T-cell (primary cell): ENCODE measurements around the gene CHP1. TPM values are rescaled to one million over a fixed set of nuclear protein-coding genes. Genes with fewer than 3 reads are reported as not detected.

ENCODE experiments used
- ATAC-seq, 4 experiments: fragments of 200-7000 bp in 3 of 4; fragments of 150-1000 bp in 1 of 4; cut with Tn5 transposase; replicated peaks in 1 of 4; 1 replicate in 3 of 4; 2 replicates in 1 of 4; pipeline ENCODE4 v1.10.0; 2021; ENCODE audit warnings: moderate library complexity in 3 of 4, mild to moderate bottlenecking in 2 of 4, moderate number of reproducible peaks in 1 of 4
- CTCF ChIA-PET, 2 donors: fragments of 300-600 bp; sonication (Branson Sonifier 250); formaldehyde crosslinking; loops; one replicate each; lab custom pipeline; 2022; ENCODE audit warnings: antibody characterized with exemption in 2 of 2; lab: Charles Lee
- POLR2A ChIA-PET, 2 donors: fragments of 300-600 bp; sonication (Branson Sonifier 250); formaldehyde crosslinking; loops; one replicate each; lab custom pipeline; 2022; ENCODE audit warnings: antibody characterized with exemption in 2 of 2; lab: Charles Lee
- DNase-seq, 35 experiments: peaks; one replicate each; pipeline versions ENCODE4 v3.0.0 to v3.0.0-alpha.2; 2013 to 2023
- H3K27ac ChIP-seq: one replicate; pipeline ENCODE4 v1.5.1; 2013; ENCODE audit warnings: low read length
- H3K27me3 ChIP-seq, 2 experiments: replicated peaks in 1 of 2; 1 replicate in 1 of 2; 2 replicates in 1 of 2; pipeline versions ENCODE4 v1.6.1 to v1.7.0; 2013; ENCODE audit warnings: low read length in 1 of 2, mixed read lengths in 1 of 2; ENCODE audit not compliant: control insufficient read depth in 2 of 2, insufficient read depth in 2 of 2; ENCODE audit errors: extremely low read depth in 1 of 2
- H3K36me3 ChIP-seq, 2 donors: 1 replicate in 1 of 2; 2 replicates in 1 of 2; pipeline versions ENCODE4 v1.6.1 to v1.7.0; 2013; ENCODE audit warnings: low read length in 1 of 2; ENCODE audit not compliant: control insufficient read depth in 2 of 2, insufficient read depth in 1 of 2; ENCODE audit errors: extremely low read depth in 1 of 2
- H3K4me1 ChIP-seq, 2 experiments: 1 replicate in 1 of 2; 2 replicates in 1 of 2; pipeline versions ENCODE4 v1.6.1 to v1.7.0; 2013; ENCODE audit warnings: low read length in 2 of 2, mixed read lengths in 1 of 2; ENCODE audit not compliant: insufficient read depth in 2 of 2, control insufficient read depth in 1 of 2; ENCODE audit errors: extremely low read depth in 1 of 2
- H3K4me3 ChIP-seq, 2 donors: 1 replicate in 1 of 2; 2 replicates in 1 of 2; pipeline versions ENCODE4 v1.5.1 to v1.7.0; 2013; ENCODE audit warnings: mild to moderate bottlenecking in 2 of 2, low read length in 1 of 2, moderate library complexity in 1 of 2; ENCODE audit not compliant: control insufficient read depth in 1 of 2; ENCODE audit errors: extremely low read depth in 1 of 2
- H3K9me3 ChIP-seq: 2 replicates; pipeline ENCODE4 v1.7.0; 2013
- H3K27ac Mint-ChIP-seq, 2 donors: one replicate each; pipeline ENCODE4 v1.8.0; 2020 to 2021; ENCODE audit warnings: mild to moderate bottlenecking in 2 of 2, mixed read lengths in 2 of 2
- H3K27me3 Mint-ChIP-seq, 2 donors: one replicate each; pipeline ENCODE4 v1.8.0; 2021 to 2022; ENCODE audit warnings: mixed read lengths in 2 of 2
- H3K36me3 Mint-ChIP-seq: one replicate; pipeline ENCODE4 v1.8.0; 2021; ENCODE audit warnings: mixed read lengths
- H3K4me1 Mint-ChIP-seq, 3 donors: one replicate each; pipeline ENCODE4 v1.8.0; 2020 to 2022; ENCODE audit warnings: mixed read lengths in 3 of 3, mild to moderate bottlenecking in 1 of 3
- H3K4me3 Mint-ChIP-seq, 3 donors: one replicate each; pipeline ENCODE4 v1.8.0; 2020 to 2022; ENCODE audit warnings: mild to moderate bottlenecking in 3 of 3, mixed read lengths in 3 of 3, moderate library complexity in 3 of 3
- H3K9me3 Mint-ChIP-seq, 3 donors: one replicate each; pipeline ENCODE4 v1.8.0; 2020 to 2022; ENCODE audit warnings: mixed read lengths in 3 of 3
- WGBS: methylation state at CpG from one replicate; pipeline ENCODE4 v1.1.5; 2013; ENCODE audit warnings: missing lambda C conversion rate; ENCODE audit not compliant: insufficient coverage; 5-methylcytosine and 5-hydroxymethylcytosine counted together
- total RNA-seq, 35 experiments: library from RNA in 6 of 35; stranded (reverse) in 6 of 35; fragments of 120-200 nt in 1 of 35; gene quantifications; one replicate each; pipeline versions ENCODE4 v1.2.1 to v1.2.4 and lab custom pipeline; 2013 to 2026

Gene CHP1
- total RNA-seq, 5 donors from 2014 or later (not counting 1 experiment from before 2014, with no cell fraction given), result 20.5 to 34.4 (median 31.1) TPM

DNA sequence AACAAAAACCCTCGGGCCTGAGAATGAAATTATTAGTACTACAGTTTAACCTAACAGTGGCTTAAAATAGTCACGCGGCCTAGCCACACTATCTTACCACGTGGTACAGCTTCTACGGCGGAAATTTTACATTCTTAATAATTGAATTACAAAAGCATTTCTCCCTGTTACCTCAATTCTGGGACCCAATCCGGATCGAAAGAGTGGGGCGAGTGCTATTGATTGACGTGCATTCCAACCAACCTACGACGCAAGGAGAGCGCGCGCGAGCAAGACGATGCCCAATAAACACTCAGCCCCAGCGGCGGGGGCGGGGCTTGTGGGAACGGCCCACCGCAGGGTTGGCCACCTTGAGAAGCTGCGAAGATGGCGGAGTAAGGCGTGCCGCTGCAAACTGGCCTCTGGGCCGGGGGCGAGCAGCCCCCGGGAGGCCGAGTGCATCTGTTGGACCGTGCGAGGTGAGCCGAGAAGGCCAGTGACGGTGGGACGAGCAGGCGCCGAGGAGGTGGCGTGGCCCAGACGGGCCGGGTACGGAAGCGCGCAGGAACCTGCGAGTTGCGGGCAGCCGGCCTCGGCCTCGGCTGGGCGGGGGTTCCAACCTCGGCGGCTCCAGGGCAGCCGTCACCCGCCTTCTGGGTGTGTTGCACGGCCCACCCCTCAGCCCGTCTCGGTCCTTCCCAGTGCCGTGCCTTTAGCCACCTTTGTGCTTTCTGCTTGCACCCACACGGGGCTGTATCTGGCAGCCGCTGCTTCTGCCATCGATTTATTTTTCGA is 52.8 kb downstream of the CHP1 start:
- Histone ChIP-seq H3K27ac (peak overlapping the region; percentile 82), H3K9me3 (no peaks in the 10 kb centered on the region), H3K27me3 (no peaks in the 10 kb centered on the region), H3K36me3 (peaks cover 6 to 38% of the 10 kb centered on the region in 2 donors), H3K4me1 (peaks cover 6 to 31% of the 10 kb centered on the region in 2 experiments), H3K4me3 (peak overlapping the region; percentile 79 to 94)
- Mint-ChIP-seq H3K9me3 (no peaks in the 10 kb centered on the region), H3K36me3 (peaks cover 35% of the 10 kb centered on the region), H3K4me1 (peaks cover 47 to 51% (median 49%) of the 10 kb centered on the region in 3 donors), H3K4me3 (peak overlapping the region; percentile 98 to 99 (median 99)), H3K27ac (peak overlapping the region; percentile 96 to 98), H3K27me3 (no peaks in the 10 kb centered on the region)
- under 1% methylated on average over 48 of the region's 61 CpGs for WGBS
- CTCF ChIA-PET, result interaction anchor here in 1 of 2 donors (1.4 kb wide), 1 partner anchor 53 kb away, joined by 4 read pairs; the partner anchor contains the start of gene CHP1
- ATAC-seq (peak; percentile 97 to 99 (median 98)), DNase-seq (peak; percentile 92 to 100 (median 97))
- POLR2A ChIA-PET, result interaction anchor here (0.6 to 0.7 kb wide), 2 partner anchors 766 to 1838 kb away, joined by 3 read pairs; no protein-coding TSS in a partner anchor

DNA sequence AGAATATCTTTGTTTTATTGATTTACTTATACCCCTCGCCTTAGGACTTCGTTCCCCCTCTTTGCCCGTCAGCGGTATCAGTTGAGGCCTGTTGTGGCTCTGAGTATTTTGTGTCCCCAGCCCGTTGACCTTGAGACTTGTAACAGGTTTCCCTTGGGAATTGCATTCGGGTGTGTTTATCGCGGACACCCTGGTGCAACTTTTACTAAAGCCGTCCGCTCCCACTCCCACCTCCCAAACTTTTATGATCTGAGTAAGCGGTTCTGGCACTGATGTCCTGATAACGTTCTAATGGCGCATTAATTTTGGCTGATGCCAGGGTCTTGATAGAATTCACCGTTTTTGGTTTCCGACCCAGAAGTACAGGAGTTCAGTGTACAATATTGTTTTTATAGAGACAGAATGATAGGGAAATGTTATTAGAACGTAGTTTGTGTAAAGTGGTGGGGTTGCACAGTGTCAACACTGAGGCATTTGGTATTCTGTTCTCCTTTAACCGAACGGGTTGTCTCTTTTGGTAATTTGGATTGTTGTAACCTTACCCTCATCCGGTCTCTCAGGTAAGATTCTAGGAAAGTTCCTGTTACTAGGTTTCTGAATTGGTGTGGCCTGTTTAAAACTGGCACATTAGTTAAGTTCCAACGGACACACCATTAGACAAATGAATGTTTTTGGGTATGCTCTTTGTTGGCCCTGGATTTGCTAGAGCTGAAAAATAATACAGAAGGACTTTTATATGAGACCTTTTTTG is 53.5 kb downstream of the CHP1 start:
- ATAC-seq, result no peak
- ChIA-PET CTCF (interaction anchor here in 1 of 2 donors (0.6 kb wide), 1 partner anchor 44 kb away, joined by 17 read pairs; no protein-coding TSS in a partner anchor), POLR2A (no interaction called here)
- Histone ChIP-seq H3K4me1 (peaks cover 6 to 31% of the 10 kb centered on the region in 2 experiments), H3K9me3 (no peaks in the 10 kb centered on the region), H3K4me3 (peak overlapping the region; percentile 79 to 94), H3K27me3 (no peaks in the 10 kb centered on the region), H3K36me3 (peaks cover 0 to 38% of the 10 kb centered on the region in 2 donors), H3K27ac (peak overlapping the region; percentile 82)
- WGBS, result 0% methylated on average over 8 of the region's 20 CpGs
- H3K4me3 Mint-ChIP-seq, result peak overlapping the region; percentile 98 to 99 (median 99)
- H3K36me3 Mint-ChIP-seq, result peaks cover 30% of the 10 kb centered on the region
- H3K27me3 Mint-ChIP-seq, result no peaks in the 10 kb centered on the region
- H3K4me1 Mint-ChIP-seq, result peaks cover 50 to 53% (median 53%) of the 10 kb centered on the region in 3 donors
- DNase-seq, result peak in 1 of 35 experiments; percentile 37
- peak overlapping the region; percentile 96 to 98 for H3K27ac Mint-ChIP-seq
- no peaks in the 10 kb centered on the region for H3K9me3 Mint-ChIP-seq

DNA sequence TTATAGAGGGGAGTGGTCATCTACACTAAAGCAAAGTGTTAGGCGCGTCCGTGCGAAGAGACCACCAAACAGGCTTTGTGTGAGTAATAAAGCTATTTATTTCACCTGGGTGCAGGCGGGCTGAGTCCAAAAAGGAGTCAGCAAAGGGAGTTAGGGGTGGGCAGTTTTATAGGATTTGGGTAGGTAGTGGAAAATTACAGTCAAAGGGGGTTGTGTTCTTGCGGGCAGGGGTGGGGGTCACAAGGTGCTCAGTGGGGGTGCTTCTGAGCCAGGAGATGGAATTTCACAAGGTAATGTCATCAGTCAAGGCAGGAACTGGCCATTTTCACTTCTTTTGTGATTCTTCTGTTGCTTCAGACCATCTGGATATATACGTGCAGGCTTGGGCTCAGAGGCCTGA is 54.2 kb downstream of the CHP1 start:
- Histone ChIP-seq H3K4me1 (peaks cover 6 to 31% of the 10 kb centered on the region in 2 experiments), H3K9me3 (no peaks in the 10 kb centered on the region), H3K4me3 (peak overlapping the region; percentile 44 to 79), H3K27me3 (no peaks in the 10 kb centered on the region), H3K36me3 (peaks cover 0 to 38% of the 10 kb centered on the region in 2 donors), H3K27ac (no peak overlapping the region)
- WGBS, result 45% methylated on average over 2 of the region's 7 CpGs
- Mint-ChIP-seq H3K36me3 (peaks cover 26% of the 10 kb centered on the region), H3K9me3 (no peaks in the 10 kb centered on the region), H3K4me1 (peaks cover 50 to 53% (median 53%) of the 10 kb centered on the region in 3 donors), H3K4me3 (peak overlapping the region; percentile 98 to 99 (median 99)), H3K27ac (peak overlapping the region; percentile 96 to 98), H3K27me3 (no peaks in the 10 kb centered on the region)
- ChIA-PET POLR2A (no interaction called here), CTCF (interaction anchor here in 1 of 2 donors (0.6 kb wide), 1 partner anchor 44 kb away, joined by 17 read pairs; no protein-coding TSS in a partner anchor)
- ATAC-seq (no peak), DNase-seq (no peak)

DNA sequence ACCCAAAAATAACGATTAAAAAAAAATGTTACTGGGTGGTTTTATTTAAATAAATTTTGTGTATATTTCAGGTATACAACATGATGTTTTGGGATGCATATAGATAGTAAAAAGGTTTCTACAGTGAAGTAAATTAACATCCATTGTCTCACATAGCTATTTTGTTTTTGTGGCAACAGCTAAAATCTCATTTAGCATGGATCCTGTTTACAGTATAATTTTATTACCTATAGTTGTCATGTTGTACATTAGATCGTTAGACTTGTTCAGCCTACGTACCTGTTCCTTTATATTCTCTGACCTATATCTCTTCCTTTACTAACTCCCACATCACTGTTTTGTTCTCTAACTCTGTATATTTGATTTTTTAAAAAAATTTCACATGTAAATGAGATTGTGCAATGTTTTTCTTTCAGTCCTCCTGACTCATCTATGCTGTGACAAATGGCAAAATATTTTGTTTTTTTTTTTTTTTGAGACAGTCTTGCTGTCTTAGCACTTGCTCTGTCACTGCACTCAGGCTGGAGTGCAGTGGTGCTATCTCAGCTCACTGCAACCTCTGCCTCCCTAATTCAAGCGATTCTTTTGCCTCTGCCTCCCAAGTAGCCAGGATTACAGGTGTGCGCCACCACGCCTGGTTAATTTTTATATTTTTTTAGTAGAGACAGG is 55.7 kb downstream of the CHP1 start:
- CTCF ChIA-PET, result interaction anchor here in 1 of 2 donors (0.5 to 0.9 kb wide), 2 partner anchors 29 to 56 kb away, joined by 3 read pairs; partner anchors contain the start of gene CHP1
- peaks cover 53 to 59% (median 55%) of the 10 kb centered on the region in 3 donors for H3K4me1 Mint-ChIP-seq
- H3K27me3 Mint-ChIP-seq, result no peaks in the 10 kb centered on the region
- 100% methylated on average over 3 of the region's 6 CpGs for WGBS
- H3K9me3 ChIP-seq, result no peaks in the 10 kb centered on the region
- peaks cover 6 to 31% of the 10 kb centered on the region in 2 experiments for H3K4me1 ChIP-seq
- H3K27me3 ChIP-seq, result no peaks in the 10 kb centered on the region
- no peak overlapping the region for H3K4me3 ChIP-seq
- peaks cover 0 to 38% of the 10 kb centered on the region in 2 donors for H3K36me3 ChIP-seq
- no peaks in the 10 kb centered on the region for H3K9me3 Mint-ChIP-seq
- H3K36me3 Mint-ChIP-seq, result peaks cover 29% of the 10 kb centered on the region
- no peak for ATAC-seq
- H3K27ac Mint-ChIP-seq, result no peak overlapping the region
- H3K27ac ChIP-seq, result no peak overlapping the region
- DNase-seq, result no peak
- no peak overlapping the region for H3K4me3 Mint-ChIP-seq
- POLR2A ChIA-PET, result no interaction called here

DNA sequence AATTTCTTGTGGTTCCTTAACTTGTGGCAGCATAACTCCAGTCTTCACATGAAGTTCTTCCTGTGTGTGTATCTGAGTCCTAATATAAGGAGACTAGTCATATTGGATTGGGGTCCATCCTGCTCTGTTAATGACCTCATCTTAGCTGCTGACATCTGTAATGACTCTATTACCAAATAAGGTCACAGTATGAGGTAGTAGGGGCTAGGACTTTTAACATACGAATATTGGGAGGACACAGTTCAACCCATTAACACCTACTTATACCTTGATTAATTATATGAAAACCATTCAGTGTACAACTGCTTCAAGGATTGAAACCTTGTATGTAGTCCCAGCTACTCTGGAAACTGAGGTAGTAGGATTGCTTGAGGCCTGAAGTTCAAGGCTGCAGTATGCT is 57.4 kb downstream of the CHP1 start:
- POLR2A ChIA-PET, result interaction anchor here in 1 of 2 donors (0.7 kb wide), 1 partner anchor 504 kb away, joined by 3 read pairs; no protein-coding TSS in a partner anchor
- Mint-ChIP-seq H3K27me3 (no peaks in the 10 kb centered on the region), H3K4me3 (no peak overlapping the region), H3K4me1 (peaks cover 44 to 50% (median 48%) of the 10 kb centered on the region in 3 donors), H3K27ac (no peak overlapping the region), H3K36me3 (peaks cover 32% of the 10 kb centered on the region), H3K9me3 (no peaks in the 10 kb centered on the region)
- ATAC-seq (no peak), DNase-seq (no peak)
- no CpG with 5 or more reads among the region's 1 CpG for WGBS
- peaks cover 6 to 24% of the 10 kb centered on the region in 2 experiments for H3K4me1 ChIP-seq
- CTCF ChIA-PET, result no interaction called here
- no peak overlapping the region for H3K4me3 ChIP-seq
- H3K9me3 ChIP-seq, result no peaks in the 10 kb centered on the region
- no peak overlapping the region for H3K27ac ChIP-seq
- H3K27me3 ChIP-seq, result no peaks in the 10 kb centered on the region
- peaks cover 0 to 48% of the 10 kb centered on the region in 2 donors for H3K36me3 ChIP-seq
